GM12878 (cell line): ENCODE results near the gene LIG1. TPM values are rescaled to one million over a fixed set of nuclear protein-coding genes. Genes with fewer than 3 reads are reported as not detected.

Source experiments
- ATAC-seq: fragments of 200-7000 bp; cut with Tn5 transposase; 3 replicates; pipeline ENCODE4 v1.9.1; 2020; ENCODE audit warnings: mild to moderate bottlenecking, moderate library complexity
- Bru-seq: library from RNA; stranded (reverse); fragments of 400-500 nt; gene quantifications from one replicate; lab custom pipeline; 2021; lab: Mats Ljungman, UMichigan
- BruChase-seq, 2 experiments: library from RNA; stranded (reverse); fragments of 400-500 nt; gene quantifications; one replicate each; lab custom pipeline; 2021; lab: Mats Ljungman, UMichigan
- BruUV-seq: library from RNA; stranded (reverse); fragments of 400-500 nt; replicated peaks from 2 replicates; lab custom pipeline; 2021; lab: Mats Ljungman, UMichigan
- CTCF ChIA-PET: fragments of 300-600 bp; sonication (Branson Sonifier 250); formaldehyde crosslinking; extraction: SDS; loops from one replicate; lab custom pipeline; 2021; ENCODE audit warnings: inconsistent platforms; lab: Yijun Ruan, JAX
- POLR2A ChIA-PET: fragments of 350-600 bp; formaldehyde crosslinking; extraction: SDS; loops from one replicate; lab custom pipeline; 2021; ENCODE audit warnings: inconsistent platforms; lab: Charles Lee
- RAD21 ChIA-PET: fragments of 300-600 bp; sonication (Branson Sonifier 250); formaldehyde crosslinking; loops from one replicate; lab custom pipeline; 2023; ENCODE audit warnings: antibody characterized with exemption; ENCODE audit not compliant: unreplicated experiment; lab: Charles Lee
- SMC1A ChIA-PET: fragments of 300-600 bp; sonication (Branson Sonifier 250); formaldehyde crosslinking; loops from one replicate; lab custom pipeline; 2023; ENCODE audit not compliant: unreplicated experiment, uncharacterized antibody; lab: Charles Lee
- DNase-seq: peaks from one replicate; pipeline ENCODE4 v3.0.0-alpha.2; 2011; ENCODE audit warnings: low read depth, low spot score
- FAIRE-seq: peaks from 3 replicates; lab custom pipeline; 2011; peaks lifted over from hg19 to GRCh38; lab: Jason Lieb, UNC
- H2AFZ ChIP-seq: 2 replicates; pipeline ENCODE4 v1.6.0; 2011; ENCODE audit warnings: low read depth, low read length, control low read depth; ENCODE audit not compliant: control insufficient read depth
- H3K27ac ChIP-seq: 2 replicates; pipeline ENCODE4 v1.5.1; 2011; ENCODE audit warnings: control low read depth; ENCODE audit not compliant: control insufficient read depth, insufficient read depth
- H3K27me3 ChIP-seq, 2 experiments: replicated peaks in 1 of 2; 2 replicates each; pipeline versions ENCODE4 v1.6.0 to v1.6.1; 2011; ENCODE audit warnings: low read length in 1 of 2; ENCODE audit not compliant: control insufficient read depth in 2 of 2, insufficient read depth in 2 of 2
- H3K36me3 ChIP-seq, 2 experiments: 2 replicates each; pipeline ENCODE4 v1.5.1; 2011; ENCODE audit warnings: low read length in 1 of 2; ENCODE audit not compliant: control insufficient read depth in 2 of 2, insufficient read depth in 2 of 2
- H3K4me1 ChIP-seq: 2 replicates; pipeline ENCODE4 v1.6.1; 2011; ENCODE audit warnings: mild to moderate bottlenecking, low read length, moderate library complexity, mixed read lengths; ENCODE audit not compliant: control insufficient read depth, insufficient read depth
- H3K4me2 ChIP-seq: 2 replicates; pipeline ENCODE4 v1.6.0; 2011; ENCODE audit warnings: control low read depth; ENCODE audit not compliant: control insufficient read depth, insufficient read depth
- H3K4me3 ChIP-seq: fragments of 200-600 bp; sonication (generic); 2 replicates; pipeline ENCODE4 v1.5.1; 2016
- H3K79me2 ChIP-seq: 2 replicates; pipeline ENCODE4 v1.6.0; 2011; ENCODE audit warnings: low read length; ENCODE audit not compliant: control insufficient read depth, insufficient read depth
- H3K9ac ChIP-seq: 2 replicates; pipeline ENCODE4 v1.8.0; 2011; ENCODE audit warnings: low read length, control low read depth, mixed read lengths; ENCODE audit not compliant: control insufficient read depth, insufficient read depth
- H3K9me3 ChIP-seq: replicated peaks from 3 replicates; pipeline ENCODE4 v1.5.1; 2011; ENCODE audit warnings: mild to moderate bottlenecking, low read length; ENCODE audit not compliant: control insufficient read depth, insufficient read depth
- H4K20me1 ChIP-seq: 2 replicates; pipeline ENCODE4 v1.6.0; 2011; ENCODE audit not compliant: control insufficient read depth, insufficient read depth
- BMI1 ChIP-seq: fragments of 450-650 bp; IDR thresholded peaks from 2 replicates; pipeline ENCODE4 v1.6.1; 2016; ENCODE audit warnings: mild to moderate bottlenecking, moderate library complexity, borderline replicate concordance
- CREM ChIP-seq: IDR thresholded peaks from 2 replicates; pipeline ENCODE4 v1.6.1; 2014; ENCODE audit warnings: antibody characterized with exemption, low read depth
- E2F8 ChIP-seq: fragments of 450-650 bp; IDR thresholded peaks from 2 replicates; pipeline ENCODE4 v1.6.1; 2018; ENCODE audit warnings: mild to moderate bottlenecking, low read depth, moderate library complexity; ENCODE audit not compliant: partially characterized antibody
- GABPA ChIP-seq: IDR thresholded peaks from 2 replicates; pipeline ENCODE4 v1.6.1; 2014; ENCODE audit warnings: antibody characterized with exemption, low read depth, mild to moderate bottlenecking, inconsistent platforms
- GATAD2B ChIP-seq: fragments of 450-650 bp; conservative IDR thresholded peaks from 2 replicates; pipeline ENCODE4 v1.6.1; 2017; ENCODE audit warnings: low read depth, mild to moderate bottlenecking, moderate library complexity
- KDM1A ChIP-seq: fragments of 200-600 bp; sonication (generic); IDR thresholded peaks from 2 replicates; pipeline ENCODE4 v1.6.1; 2016; ENCODE audit warnings: borderline replicate concordance
- NBN ChIP-seq: fragments of 450-650 bp; IDR thresholded peaks from 2 replicates; pipeline ENCODE4 v1.6.1; 2016
- PAX5 ChIP-seq: IDR thresholded peaks from 2 replicates; pipeline ENCODE4 v1.6.1; 2011; ENCODE audit warnings: low read depth, low read length, borderline replicate concordance
- PAX8 ChIP-seq: fragments of 450-650 bp; IDR thresholded peaks from 2 replicates; pipeline ENCODE4 v1.6.1; 2017; ENCODE audit warnings: mild to moderate bottlenecking, moderate library complexity
- PBX3 ChIP-seq: IDR thresholded peaks from 2 replicates; pipeline ENCODE4 v1.6.1; 2011; ENCODE audit warnings: mild to moderate bottlenecking, low read depth, low read length, moderate library complexity; ENCODE audit not compliant: insufficient replicate concordance
- POLR2AphosphoS2 ChIP-seq: IDR thresholded peaks from 2 replicates; pipeline ENCODE4 v1.6.1; 2011; ENCODE audit warnings: low read depth, mild to moderate bottlenecking, low read length, improper control_type of control experiment, moderate library complexity
- TBL1XR1 ChIP-seq: IDR thresholded peaks from 2 replicates; pipeline ENCODE4 v1.6.1; 2012; ENCODE audit warnings: low read depth, low read length, improper control_type of control experiment
- TCF7 ChIP-seq: IDR thresholded peaks from 2 replicates; pipeline ENCODE4 v1.6.1; 2014; ENCODE audit warnings: antibody characterized with exemption, borderline replicate concordance
- ZNF274 ChIP-seq: IDR thresholded peaks from one replicate; pipeline ENCODE4 v1.8.0; 2011; ENCODE audit not compliant: insufficient read length, insufficient read depth
- WGBS: methylation state at CpG from one replicate; pipeline ENCODE4 v1.1.6; 2016; ENCODE audit warnings: low lambda C conversion rate; ENCODE audit not compliant: insufficient replicate concordance, insufficient coverage; ENCODE audit errors: missing lambda C conversion rate; 5-methylcytosine and 5-hydroxymethylcytosine counted together
- in situ Hi-C: fragments of 300-500 bp; cut with MboI; formaldehyde crosslinking; loops from 9 replicates; pipeline ENCODE4 v1.14.3; 2018; ENCODE audit warnings: mixed read lengths
- intact Hi-C: fragments of 100-400 bp; cut with micrococcal nuclease; formaldehyde crosslinking; loops from one replicate; pipeline ENCODE4 v1.14.2; 2022; ENCODE audit not compliant: unreplicated experiment
- long read RNA-seq, 2 experiments: library from polyadenylated mRNA; unstranded; transcript quantifications; one replicate each; pipeline ENCODE4 v2.0.0, GENCODE V29; 2019 to 2020
- polyA minus RNA-seq, 3 experiments: library from RNA; depleted of rRNA, polyadenylated mRNA; stranded (reverse); fragments of >200 nt; gene quantifications; 2 replicates each; pipeline ENCODE4 v1.2.3, GENCODE V29; 2011
- polyA plus RNA-seq, 11 experiments: library from polyadenylated mRNA; depleted of rRNA in 4 of 11; unstranded in 6 of 11; stranded (reverse) in 5 of 11; fragments of >200 nt; fragmentation: Nextera tagmentation in 4 of 11; fragmentation: Illumina TruSeq in 1 of 11; extraction: Ambion mirVana in 4 of 11; extraction: Trizol in 1 of 11; gene quantifications; 1 replicate in 1 of 11; 2 replicates in 10 of 11; pipeline versions ENCODE4 v1.2.1 to v1.2.3, GENCODE V29; 2011 to 2016; ENCODE audit warnings: inconsistent platforms in 2 of 11, missing spikeins in 2 of 11, low read depth in 1 of 11
- total RNA-seq, 4 experiments: library from RNA; depleted of rRNA in 3 of 4; stranded (reverse); fragments of >200 nt in 3 of 4; fragmentation: Illumina TruSeq in 1 of 4; extraction: Trizol in 1 of 4; gene quantifications; 2 replicates each; pipeline versions ENCODE4 v1.2.1 to v1.2.3, GENCODE V29; 2013 to 2021

The LIG1 gene
- total RNA-seq (2013; cell fraction: nucleolus; rRNA removed) = 82.9 and 93.2 TPM in 2 replicates
- total RNA-seq (2014; rRNA removed) (94.4 and 95.6 TPM in 2 replicates), total RNA-seq (2014; rRNA removed; fragmentation: Illumina TruSeq; extraction: Trizol) (57.8 and 64.0 TPM in 2 replicates), total RNA-seq (2021) (92.4 and 111 TPM in 2 replicates), polyA plus RNA-seq (2011; rRNA removed) (44.9 and 63.8 TPM in 2 replicates), polyA plus RNA-seq (2014; fragmentation: Illumina TruSeq; extraction: Trizol) (47.8 and 70.8 TPM in 2 replicates), polyA plus RNA-seq (2014; fragmentation: Nextera tagmentation; extraction: Ambion mirVana) (10 to 100 TPM in 1 of 2 experiments, 1 to 10 TPM in 1; 7.8 to 31.6 TPM), polyA plus RNA-seq (2014; rRNA removed) (76.7 and 101 TPM in 2 replicates), polyA plus RNA-seq (2016; fragmentation: Nextera tagmentation; extraction: Ambion mirVana) (100 to 1,000 TPM; 112 to 117 TPM), polyA minus RNA-seq (2011; rRNA and poly(A)+ RNA removed) (51.9 and 86.2 TPM in 2 replicates), Bru-seq, nascent RNA (percentile 60 among the genes with signal in this experiment), BruChase-seq, experiment 1, labeled RNA remaining after a 6-hour chase (percentile 69 among the genes with signal in this experiment), BruChase-seq, experiment 2, labeled RNA remaining after a 2-hour chase (percentile 70 among the genes with signal in this experiment)
- polyA plus RNA-seq (2011; ENCODE audit: low read depth) = 28.5 TPM
- 67.8 and 72.1 TPM in 2 replicates for polyA plus RNA-seq (2011; cell fraction: cytosol; rRNA removed)
- polyA plus RNA-seq (2011; cell fraction: nucleus; rRNA removed) = 194 and 282 TPM in 2 replicates
- polyA plus RNA-seq (2012) = 65.8 and 69.7 TPM in 2 replicates
- 36.2 and 44.0 TPM in 2 replicates for polyA minus RNA-seq (2011; cell fraction: cytosol; rRNA and poly(A)+ RNA removed)
- polyA minus RNA-seq (2011; cell fraction: nucleus; rRNA and poly(A)+ RNA removed) = 36.6 and 87.4 TPM in 2 replicates
- long read RNA-seq, experiment 1, transcript LIG1-201 (28 exons, 3,384 nt) = major isoform, 30 of 71 reads
- long read RNA-seq, experiment 1, partial matches to known transcripts = 9 of 71 reads
- long read RNA-seq, experiment 1, other reads (novel, unspliced or antisense) = 31 of 71 reads
- long read RNA-seq, experiment 2, transcript LIG1-201 (28 exons, 3,384 nt) = major isoform, 42 of 98 reads
- long read RNA-seq, experiment 2, partial matches to known transcripts = 21 of 98 reads
- long read RNA-seq, experiment 2, other reads (novel, unspliced or antisense) = 34 of 98 reads

- H3K27me3 ChIP-seq = no peaks in the 10 kb centered on the region
- intact Hi-C loops = loop anchor here (10.0 kb wide), 1 partner anchor 95 kb away; no protein-coding TSS in a partner anchor
- ChIA-PET CTCF (interaction anchor here (0.7 to 1.5 kb wide), 5 partner anchors 18 to 90 kb away, joined by 3 to 11 read pairs (median 4); no protein-coding TSS in a partner anchor), POLR2A (interaction anchor here (0.6 to 1.4 kb wide), 9 partner anchors 34 to 1165 kb away, joined by 3 to 8 read pairs (median 3); no protein-coding TSS in a partner anchor), SMC1A (interaction anchor here (0.6 to 1.1 kb wide), 3 partner anchors 33 to 163 kb away, joined by 3 read pairs; no protein-coding TSS in a partner anchor), RAD21 (interaction anchor here (0.6 to 1.3 kb wide), 11 partner anchors 17 to 821 kb away, joined by 3 to 6 read pairs (median 4); partner anchors contain the start of genes CARD8, DHX34, KDELR1 and SYNGR4)
- H4K20me1 ChIP-seq = peaks cover 4% of the 10 kb centered on the region; the same call in 1 of the 2 replicates
- peak; percentile 71 for DNase-seq
- ATAC-seq = peak; percentile 97
- no peaks in the 10 kb centered on the region; a peak in 2 of 4 replicates for H3K36me3 ChIP-seq
- in situ Hi-C loops = no loop called here
- WGBS = 2% methylated on average over 51 of the region's 82 CpGs
- peak within 1 kb of the TSS; percentile 67 for H3K4me2 ChIP-seq
- H3K27ac ChIP-seq = peak within 1 kb of the TSS; percentile 99
- H3K4me1 ChIP-seq = peaks cover 19% of the 10 kb centered on the region
- H3K79me2 ChIP-seq = peaks cover 36% of the 10 kb centered on the region
- FAIRE-seq = peak; percentile 54
- H2AFZ ChIP-seq = peak within 1 kb of the TSS; percentile 99
- peak within 1 kb of the TSS; percentile 99 for H3K4me3 ChIP-seq
- BruUV-seq = no TSS peak
- H3K9me3 ChIP-seq = no peaks in the 10 kb centered on the region
- H3K9ac ChIP-seq = peak within 1 kb of the TSS; percentile 96
- TF ChIP-seq BMI1 = no peak
- TF ChIP-seq GABPA = no peak
- peak; percentile 76; the same call in 1 of the 2 replicates for TF ChIP-seq GATAD2B
- no peak for TF ChIP-seq KDM1A
- TF ChIP-seq TBL1XR1 = no peak
- peak; percentile 49 for TF ChIP-seq PBX3
- no peak for TF ChIP-seq PAX5
- peak; percentile 50; the same call in 1 of the 2 replicates for TF ChIP-seq CREM
- TF ChIP-seq E2F8 = peak; percentile 60
- no peak for TF ChIP-seq PAX8
- no peak for TF ChIP-seq ZNF274
- no peak for TF ChIP-seq POLR2AphosphoS2
- peak; percentile 58 for TF ChIP-seq NBN
- no peak for TF ChIP-seq TCF7
These were observed at the start of gene LIG1, which contains the start of gene ZSWIM9 for GRCh38 chr19:48169939-48170803. LIG1 (minus strand) TSS chr19:48170344; CDS start chr19:48165566, 4,778 bp downstream. ZSWIM9 (plus strand) TSS chr19:48170680; CDS start chr19:48171803, 1,123 bp downstream.
